ENCODE measurements around the gene TPO.

The TPO gene

GRCh38 chr2:1477196-1478040, 64.2 kb downstream of the TPO start:
- H3K36me3 ChIP-seq (ENCODE audit: insufficient read depth, low read length) = no peaks in the 10 kb centered on the region
- peaks cover 3% of the 10 kb centered on the region; the same call in 1 of the 2 replicates for H3K4me1 ChIP-seq (ENCODE audit: insufficient read depth, low read length)
- H3K9me3 ChIP-seq (ENCODE audit: control insufficient read depth, insufficient read depth, low read length) = no peaks in the 10 kb centered on the region
- H3K9ac ChIP-seq (ENCODE audit: low read depth, low read length) = no peak overlapping the region

- no peaks in the 10 kb centered on the region for H3K36me3 ChIP-seq (ENCODE audit: insufficient read depth, low read length)
- no peak overlapping the region for H3K9ac ChIP-seq (ENCODE audit: low read depth, low read length)
- H3K4me1 ChIP-seq (ENCODE audit: insufficient read depth, low read length) = peaks cover 3% of the 10 kb centered on the region; the same call in 1 of the 2 replicates
- no peaks in the 10 kb centered on the region for H3K9me3 ChIP-seq (ENCODE audit: control insufficient read depth, insufficient read depth, low read length)
Observed at GRCh38 chr2:1478311-1479305, 65.3 kb downstream of the TPO start.

- Histone ChIP-seq H3K4me1 (ENCODE audit: insufficient read depth, low read length) (peaks cover 3% of the 10 kb centered on the region; the same call in 1 of the 2 replicates), H3K36me3 (ENCODE audit: insufficient read depth, low read length) (no peaks in the 10 kb centered on the region), H3K9ac (ENCODE audit: low read depth, low read length) (no peak overlapping the region), H3K9me3 (ENCODE audit: control insufficient read depth, insufficient read depth, low read length) (no peaks in the 10 kb centered on the region)
Observed at GRCh38 chr2:1479346-1479745, 66.1 kb downstream of the TPO start.

GRCh38 chr2:1480671-1481076, 67.4 kb downstream of the TPO start:
- Histone ChIP-seq H3K9me3 (ENCODE audit: control insufficient read depth, insufficient read depth, low read length) (no peaks in the 10 kb centered on the region), H3K4me1 (ENCODE audit: insufficient read depth, low read length) (no peaks in the 10 kb centered on the region), H3K9ac (ENCODE audit: low read depth, low read length) (no peak overlapping the region), H3K36me3 (ENCODE audit: insufficient read depth, low read length) (no peaks in the 10 kb centered on the region)

- Histone ChIP-seq H3K4me1 (ENCODE audit: insufficient read depth, low read length) (no peaks in the 10 kb centered on the region), H3K9me3 (ENCODE audit: control insufficient read depth, insufficient read depth, low read length) (no peaks in the 10 kb centered on the region), H3K9ac (ENCODE audit: low read depth, low read length) (no peak overlapping the region), H3K36me3 (ENCODE audit: insufficient read depth, low read length) (no peaks in the 10 kb centered on the region)
Observed at GRCh38 chr2:1481406-1482252, 68.4 kb downstream of the TPO start.

- Histone ChIP-seq H3K9me3 (ENCODE audit: control insufficient read depth, insufficient read depth, low read length) (no peaks in the 10 kb centered on the region), H3K36me3 (ENCODE audit: insufficient read depth, low read length) (no peaks in the 10 kb centered on the region), H3K9ac (ENCODE audit: low read depth, low read length) (no peak overlapping the region), H3K4me1 (ENCODE audit: insufficient read depth, low read length) (no peaks in the 10 kb centered on the region)
Observed at GRCh38 chr2:1482253-1482675, 69.0 kb downstream of the TPO start.

GRCh38 chr2:1482981-1483380, 69.7 kb downstream of the TPO start:
- no peaks in the 10 kb centered on the region for H3K4me1 ChIP-seq (ENCODE audit: insufficient read depth, low read length)
- no peaks in the 10 kb centered on the region for H3K9me3 ChIP-seq (ENCODE audit: control insufficient read depth, insufficient read depth, low read length)
- no peaks in the 10 kb centered on the region for H3K36me3 ChIP-seq (ENCODE audit: insufficient read depth, low read length)
- no peak overlapping the region for H3K9ac ChIP-seq (ENCODE audit: low read depth, low read length)

GRCh38 chr2:1483551-1483950, 70.3 kb downstream of the TPO start:
- Histone ChIP-seq H3K36me3 (ENCODE audit: insufficient read depth, low read length) (no peaks in the 10 kb centered on the region), H3K9me3 (ENCODE audit: control insufficient read depth, insufficient read depth, low read length) (no peaks in the 10 kb centered on the region), H3K4me1 (ENCODE audit: insufficient read depth, low read length) (no peaks in the 10 kb centered on the region), H3K9ac (ENCODE audit: low read depth, low read length) (no peak overlapping the region)

- H3K36me3 ChIP-seq (ENCODE audit: insufficient read depth, low read length) = no peaks in the 10 kb centered on the region
Observed at GRCh38 chr2:1484131-1484884, 71.0 kb downstream of the TPO start.

GRCh38 chr2:1486670-1487069, 73.4 kb downstream of the TPO start:
- no peaks in the 10 kb centered on the region for H3K9me3 ChIP-seq (ENCODE audit: control insufficient read depth, insufficient read depth, low read length)
- H3K9ac ChIP-seq (ENCODE audit: low read depth, low read length) = no peak overlapping the region
- H3K4me1 ChIP-seq (ENCODE audit: insufficient read depth, low read length) = no peaks in the 10 kb centered on the region
- no peaks in the 10 kb centered on the region for H3K36me3 ChIP-seq (ENCODE audit: insufficient read depth, low read length)

More at GRCh38 chr2:1484131-1484884, 71.0 kb downstream of the TPO start:
- H3K9ac ChIP-seq (ENCODE audit: low read depth, low read length) = no peak overlapping the region
- H3K4me1 ChIP-seq (ENCODE audit: insufficient read depth, low read length) = no peaks in the 10 kb centered on the region
- H3K9me3 ChIP-seq (ENCODE audit: control insufficient read depth, insufficient read depth, low read length) = no peaks in the 10 kb centered on the region

GRCh38 chr2:1487758-1488157, 74.5 kb downstream of the TPO start:
- Histone ChIP-seq H3K9me3 (ENCODE audit: control insufficient read depth, insufficient read depth, low read length) (no peaks in the 10 kb centered on the region), H3K4me1 (ENCODE audit: insufficient read depth, low read length) (no peaks in the 10 kb centered on the region), H3K36me3 (ENCODE audit: insufficient read depth, low read length) (no peaks in the 10 kb centered on the region), H3K9ac (ENCODE audit: low read depth, low read length) (no peak overlapping the region)

- Histone ChIP-seq H3K36me3 (ENCODE audit: insufficient read depth, low read length) (no peaks in the 10 kb centered on the region), H3K9ac (ENCODE audit: low read depth, low read length) (no peak overlapping the region), H3K4me1 (ENCODE audit: insufficient read depth, low read length) (no peaks in the 10 kb centered on the region), H3K9me3 (ENCODE audit: control insufficient read depth, insufficient read depth, low read length) (no peaks in the 10 kb centered on the region)
Observed at GRCh38 chr2:1488181-1488671, 75.0 kb downstream of the TPO start.

GRCh38 chr2:1488851-1489250, 75.6 kb downstream of the TPO start:
- H3K4me1 ChIP-seq (ENCODE audit: insufficient read depth, low read length) = no peaks in the 10 kb centered on the region
- H3K9ac ChIP-seq (ENCODE audit: low read depth, low read length) = no peak overlapping the region
- H3K36me3 ChIP-seq (ENCODE audit: insufficient read depth, low read length) = no peaks in the 10 kb centered on the region
- no peaks in the 10 kb centered on the region for H3K9me3 ChIP-seq (ENCODE audit: control insufficient read depth, insufficient read depth, low read length)
